Measurements from ENCODE around the gene SSH2.
"Not testable (repeated sequence)": the region's sequence is repeated elsewhere in the genome, so short reads cannot be mapped to it uniquely, and the experiment has no call there.

Gene SSH2, protein sequence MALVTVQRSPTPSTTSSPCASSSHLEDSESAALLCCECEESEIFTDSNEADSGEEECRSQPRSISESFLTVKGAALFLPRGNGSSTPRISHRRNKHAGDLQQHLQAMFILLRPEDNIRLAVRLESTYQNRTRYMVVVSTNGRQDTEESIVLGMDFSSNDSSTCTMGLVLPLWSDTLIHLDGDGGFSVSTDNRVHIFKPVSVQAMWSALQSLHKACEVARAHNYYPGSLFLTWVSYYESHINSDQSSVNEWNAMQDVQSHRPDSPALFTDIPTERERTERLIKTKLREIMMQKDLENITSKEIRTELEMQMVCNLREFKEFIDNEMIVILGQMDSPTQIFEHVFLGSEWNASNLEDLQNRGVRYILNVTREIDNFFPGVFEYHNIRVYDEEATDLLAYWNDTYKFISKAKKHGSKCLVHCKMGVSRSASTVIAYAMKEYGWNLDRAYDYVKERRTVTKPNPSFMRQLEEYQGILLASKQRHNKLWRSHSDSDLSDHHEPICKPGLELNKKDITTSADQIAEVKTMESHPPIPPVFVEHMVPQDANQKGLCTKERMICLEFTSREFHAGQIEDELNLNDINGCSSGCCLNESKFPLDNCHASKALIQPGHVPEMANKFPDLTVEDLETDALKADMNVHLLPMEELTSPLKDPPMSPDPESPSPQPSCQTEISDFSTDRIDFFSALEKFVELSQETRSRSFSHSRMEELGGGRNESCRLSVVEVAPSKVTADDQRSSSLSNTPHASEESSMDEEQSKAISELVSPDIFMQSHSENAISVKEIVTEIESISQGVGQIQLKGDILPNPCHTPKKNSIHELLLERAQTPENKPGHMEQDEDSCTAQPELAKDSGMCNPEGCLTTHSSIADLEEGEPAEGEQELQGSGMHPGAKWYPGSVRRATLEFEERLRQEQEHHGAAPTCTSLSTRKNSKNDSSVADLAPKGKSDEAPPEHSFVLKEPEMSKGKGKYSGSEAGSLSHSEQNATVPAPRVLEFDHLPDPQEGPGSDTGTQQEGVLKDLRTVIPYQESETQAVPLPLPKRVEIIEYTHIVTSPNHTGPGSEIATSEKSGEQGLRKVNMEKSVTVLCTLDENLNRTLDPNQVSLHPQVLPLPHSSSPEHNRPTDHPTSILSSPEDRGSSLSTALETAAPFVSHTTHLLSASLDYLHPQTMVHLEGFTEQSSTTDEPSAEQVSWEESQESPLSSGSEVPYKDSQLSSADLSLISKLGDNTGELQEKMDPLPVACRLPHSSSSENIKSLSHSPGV (N-terminal part only)

DNA sequence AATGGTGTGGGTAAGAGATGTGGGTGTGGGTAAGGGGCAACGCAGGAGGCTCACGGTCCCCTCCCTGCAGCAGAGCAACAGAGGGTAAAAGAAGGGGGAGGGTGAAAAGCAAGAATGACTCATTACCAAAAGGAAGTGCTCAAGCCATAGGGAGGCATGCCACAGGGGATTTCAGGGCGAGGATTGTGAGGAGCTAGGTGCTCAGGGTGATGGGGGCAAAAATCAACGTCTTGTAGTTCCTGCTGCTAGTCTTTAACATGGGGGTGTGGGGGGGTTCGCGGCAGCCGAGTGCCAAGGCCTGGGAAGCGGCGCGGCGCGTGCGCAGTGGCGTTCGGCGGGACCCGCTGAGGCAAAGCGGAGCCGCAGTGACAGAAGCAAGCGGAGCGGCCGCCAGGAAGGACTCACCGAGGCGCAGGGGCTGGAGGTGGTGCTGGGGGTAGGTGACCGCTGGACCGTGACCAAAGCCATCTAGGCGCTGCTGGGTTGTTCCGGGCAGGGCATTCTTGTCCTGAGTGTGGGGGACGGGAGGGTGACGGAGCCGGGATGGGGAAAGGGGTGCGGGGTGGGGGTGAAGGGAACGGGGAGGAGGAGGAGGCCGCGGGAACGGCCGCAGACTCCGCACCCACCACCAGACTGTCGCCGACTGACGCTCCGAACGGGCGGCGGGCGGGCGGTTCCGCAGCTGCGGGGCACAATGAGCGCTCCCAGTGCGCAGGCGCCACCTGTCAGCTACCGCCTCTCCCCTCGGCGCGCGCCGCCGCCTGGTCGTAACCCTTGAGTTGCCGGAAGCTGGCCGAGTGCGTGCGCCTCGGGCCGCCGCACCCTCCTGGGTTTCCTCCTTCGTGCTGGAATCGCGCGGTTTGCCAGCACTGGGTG is at the start of gene SSH2:
TSS of gene SSH2 (minus strand) at position 696 of the 876 bp plus-strand sequence. CDS start at position 468, 228 bp downstream.
- DNase-seq, result peak; percentile 89

DNA sequence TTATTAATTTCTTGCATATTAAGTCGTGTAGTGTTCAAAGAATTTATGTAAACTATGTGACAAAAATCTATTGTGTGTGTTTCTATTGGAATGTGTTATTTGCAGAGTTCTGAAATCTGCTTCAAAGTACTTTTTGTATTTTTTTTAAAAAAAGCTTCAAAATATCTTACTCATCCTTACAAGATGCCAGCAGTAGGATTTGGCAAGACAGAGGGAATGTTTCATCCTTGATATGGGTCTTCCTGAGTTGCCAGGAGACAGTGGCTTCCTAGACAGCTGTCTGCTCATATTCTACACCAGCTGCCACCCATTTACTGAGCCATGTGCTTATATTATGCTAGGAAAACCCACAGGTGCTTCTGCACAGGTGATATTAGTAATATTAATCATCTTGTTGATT is 47.8 kb upstream of the SSH2 start:
- no peak for DNase-seq

DNA sequence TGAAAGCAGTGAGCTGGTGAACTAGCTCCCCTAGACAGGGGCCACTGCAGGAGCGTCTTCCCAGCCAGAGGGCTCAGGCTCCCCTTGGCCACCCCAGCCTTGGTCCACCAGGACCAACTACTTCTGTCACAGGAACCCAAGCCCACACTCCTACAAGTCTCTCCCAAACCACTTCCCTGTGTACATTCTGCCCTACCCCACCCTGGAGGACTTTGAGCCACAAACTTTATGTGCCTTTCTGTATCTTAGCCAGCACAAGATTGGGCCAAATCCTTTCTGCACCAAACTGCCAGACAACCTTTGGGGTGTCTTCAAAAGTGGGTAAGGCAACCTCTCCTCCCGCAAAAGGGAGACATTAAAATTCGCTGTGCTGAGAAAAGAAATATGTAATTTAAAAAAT is 43.0 kb upstream of the SSH2 start:
- no peak for DNase-seq

DNA sequence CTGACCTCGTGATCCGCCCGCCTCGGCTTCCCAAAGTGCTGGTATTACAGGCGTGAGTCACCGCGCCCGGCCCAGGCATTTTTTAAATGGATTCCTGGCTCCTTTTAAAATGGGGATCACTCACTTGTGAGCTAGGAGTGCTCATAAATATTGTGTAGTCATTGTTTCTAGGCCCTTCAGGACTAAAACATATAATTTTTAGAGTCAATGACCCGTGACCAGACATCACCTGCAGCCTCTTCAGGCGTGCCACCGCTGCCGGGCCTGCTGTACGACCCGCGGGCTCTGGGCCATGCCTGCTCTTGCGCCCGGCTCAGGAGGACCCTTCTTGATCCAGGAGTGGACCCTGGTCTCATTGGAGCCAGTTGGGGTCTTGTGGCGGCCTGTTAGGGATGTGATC is 42.2 kb upstream of the SSH2 start:
- no peak for DNase-seq

DNA sequence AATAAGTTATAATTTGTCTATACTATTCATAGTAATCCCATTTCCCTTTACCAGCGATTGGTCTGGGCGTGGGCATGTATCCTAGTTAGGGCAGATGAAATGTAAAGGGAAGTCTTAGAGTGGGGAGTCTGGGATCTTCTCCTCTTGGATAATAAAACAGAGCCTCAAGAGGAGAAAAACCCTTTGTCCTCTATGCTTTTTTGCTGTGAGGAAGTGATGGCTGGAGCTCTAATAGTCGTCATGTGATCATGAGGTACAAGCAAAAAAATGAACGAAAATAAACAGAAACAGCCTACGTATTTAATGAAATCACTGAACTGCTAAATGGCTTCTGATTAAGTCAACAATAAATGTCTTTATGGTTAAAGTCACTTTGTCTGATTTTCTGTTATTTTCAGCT is 38.2 kb upstream of the SSH2 start:
- no peak for DNase-seq

DNA sequence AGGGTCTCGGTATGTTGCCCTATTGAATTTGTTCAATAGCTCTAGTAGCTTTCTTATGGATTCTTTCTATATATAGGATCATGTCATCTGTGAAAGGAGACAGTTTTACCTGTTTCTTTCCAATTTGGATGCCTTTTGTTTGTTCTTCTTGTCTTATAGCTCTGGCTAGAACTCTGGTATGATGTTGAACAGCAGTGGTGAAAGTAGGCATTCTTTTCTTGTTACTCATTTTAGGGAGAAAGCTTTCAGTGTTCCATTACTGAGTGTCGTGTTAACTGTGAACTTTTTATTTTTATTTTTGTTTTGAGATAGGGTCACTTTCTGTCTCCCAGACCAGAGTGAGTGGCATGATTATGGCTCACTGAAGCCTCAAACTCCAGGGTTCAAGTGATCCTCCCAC is 32.6 kb upstream of the SSH2 start:
- no peak for DNase-seq

DNA sequence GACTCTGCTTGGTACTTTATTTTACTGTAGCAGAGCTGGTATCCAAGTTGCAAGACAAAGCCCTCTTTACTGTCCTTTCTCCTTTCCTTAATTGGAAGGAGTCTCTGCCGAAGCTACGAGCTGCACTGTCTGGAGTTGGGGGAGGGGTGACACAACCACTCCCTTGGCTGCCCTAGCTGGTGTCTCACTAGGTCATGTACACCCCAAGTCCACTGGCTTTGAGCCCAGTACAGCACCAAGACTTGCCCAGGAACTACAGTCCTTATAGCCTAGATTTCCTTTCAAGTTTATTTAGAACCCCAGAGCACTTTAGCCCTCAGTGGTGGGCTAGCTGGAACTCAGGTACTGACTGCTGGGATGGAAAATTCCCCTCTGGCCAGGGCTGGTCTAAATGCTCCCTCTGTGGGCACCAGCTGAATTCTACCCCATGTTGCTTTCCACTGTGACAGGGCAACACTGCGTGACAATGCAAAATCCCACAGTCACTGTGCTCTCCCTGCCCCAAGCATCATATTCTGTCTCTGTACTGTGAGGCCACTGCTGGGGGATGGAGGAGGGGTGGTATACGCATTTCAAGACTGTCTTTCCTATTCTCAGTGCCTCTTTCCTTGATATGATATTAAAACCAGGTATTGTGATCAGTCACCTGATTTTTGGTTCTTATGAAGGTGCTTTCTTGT is 29.8 kb upstream of the SSH2 start:
- no peak for DNase-seq

DNA sequence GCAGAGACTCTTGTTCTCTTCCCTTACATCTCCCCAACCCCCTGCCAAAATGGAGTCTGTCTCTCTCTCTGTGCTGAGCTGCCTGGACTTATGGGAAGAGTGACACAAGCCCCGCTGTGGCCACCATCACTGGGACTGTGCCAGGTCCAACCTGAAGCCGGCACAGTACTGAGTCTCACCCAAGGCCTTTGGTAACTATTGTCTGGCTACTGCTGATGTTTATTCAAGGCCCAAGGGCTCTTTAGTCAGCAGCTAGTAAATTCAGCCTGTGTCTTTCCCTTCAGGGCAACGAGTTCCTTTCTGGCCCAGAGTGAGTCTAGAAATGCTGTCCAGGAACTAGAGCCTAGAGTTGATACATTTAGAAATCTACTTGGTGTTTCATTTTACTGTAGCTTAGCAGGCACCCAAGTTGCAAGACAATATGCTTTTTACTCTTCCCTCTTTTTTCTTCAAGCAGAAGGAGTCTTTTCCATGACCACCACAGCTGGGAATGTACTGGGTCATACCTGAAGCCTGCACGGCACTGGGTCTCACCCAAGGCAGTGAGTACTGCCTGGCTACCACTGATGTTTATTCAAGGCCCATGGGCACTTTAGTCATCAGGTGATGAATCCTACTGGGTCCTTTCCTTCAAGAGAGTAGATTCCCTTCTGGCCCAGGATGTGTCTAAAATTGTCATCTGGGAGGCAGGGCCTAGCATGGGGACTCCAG is 29.1 kb upstream of the SSH2 start:
- DNase-seq, result no peak

DNA sequence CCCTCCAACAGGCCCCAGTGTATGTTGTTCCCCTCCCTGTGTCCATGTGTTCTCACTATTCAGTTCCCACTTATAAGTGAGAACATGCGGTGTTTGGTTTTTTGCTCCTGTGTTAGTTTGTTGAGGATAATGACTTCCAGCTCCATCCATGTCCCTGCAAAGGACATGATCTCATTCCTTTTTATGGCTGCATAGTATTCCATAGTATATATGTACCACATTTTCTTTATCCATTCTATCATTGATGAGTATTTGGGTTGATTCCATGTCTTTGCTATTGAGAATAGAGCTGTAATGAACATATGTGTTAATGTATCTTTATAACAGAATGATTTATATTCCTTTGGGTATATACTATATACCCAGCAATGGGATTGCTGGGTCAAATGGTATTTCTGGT is 27.5 kb upstream of the SSH2 start:
- not testable (repeated sequence) for DNase-seq

DNA sequence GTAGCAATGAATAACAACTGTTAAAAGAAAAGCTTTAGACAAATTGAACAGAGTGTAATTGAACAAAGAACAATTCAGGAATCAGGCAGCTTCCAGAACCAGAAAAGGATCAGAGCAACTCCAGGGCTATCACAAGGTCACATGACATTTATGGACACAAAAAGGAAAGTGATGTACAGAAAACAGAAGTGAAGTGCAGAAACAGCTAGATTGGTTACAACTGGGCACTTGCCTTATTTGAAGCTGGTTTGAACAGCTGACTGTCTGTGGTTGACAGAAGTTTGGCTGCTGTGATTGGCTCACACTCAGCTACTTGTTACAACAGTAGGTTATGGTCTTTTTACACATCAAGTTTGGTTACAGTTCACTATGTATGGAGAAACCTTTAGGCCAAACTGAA is 26.2 kb upstream of the SSH2 start:
- no peak for DNase-seq

DNA sequence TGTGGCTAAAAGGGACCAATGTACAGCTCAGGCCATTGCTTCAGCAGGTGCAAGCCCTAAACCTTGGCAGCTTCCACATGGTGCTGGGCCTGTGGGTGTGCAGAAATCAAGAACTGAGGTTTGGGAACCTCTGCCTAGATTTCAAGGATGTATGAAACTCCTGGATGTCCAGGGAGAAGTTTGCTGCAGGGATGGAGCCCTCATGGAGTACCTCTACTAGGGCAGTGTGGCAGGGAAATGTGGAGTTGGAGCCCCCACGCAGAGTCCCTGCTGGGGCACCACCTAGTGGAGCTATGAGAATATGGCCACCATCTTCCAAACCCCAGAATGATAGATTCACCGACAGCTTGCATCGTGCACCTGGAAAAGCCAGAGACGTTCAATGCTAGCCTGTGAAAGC is 24.4 kb upstream of the SSH2 start:
- DNase-seq, result no peak

DNA sequence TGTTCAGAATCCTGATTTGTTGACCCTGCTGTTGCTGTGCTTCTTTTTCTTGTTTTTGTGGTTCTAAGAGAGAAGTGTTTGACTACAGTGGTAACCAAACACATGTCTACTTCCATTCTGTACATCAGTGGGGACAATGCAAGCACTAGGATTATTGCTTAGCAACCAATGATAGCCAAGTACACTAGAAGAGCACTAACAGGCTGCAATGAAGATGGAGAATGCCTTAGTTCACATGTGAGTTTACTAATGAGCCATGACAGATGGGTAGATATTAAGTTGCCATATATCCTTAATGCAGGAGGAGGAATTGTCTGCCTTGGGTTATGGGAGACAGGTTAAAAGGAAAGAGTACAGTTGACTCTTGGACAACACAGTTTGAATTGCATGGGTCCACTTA is 19.7 kb upstream of the SSH2 start:
- no peak for DNase-seq

DNA sequence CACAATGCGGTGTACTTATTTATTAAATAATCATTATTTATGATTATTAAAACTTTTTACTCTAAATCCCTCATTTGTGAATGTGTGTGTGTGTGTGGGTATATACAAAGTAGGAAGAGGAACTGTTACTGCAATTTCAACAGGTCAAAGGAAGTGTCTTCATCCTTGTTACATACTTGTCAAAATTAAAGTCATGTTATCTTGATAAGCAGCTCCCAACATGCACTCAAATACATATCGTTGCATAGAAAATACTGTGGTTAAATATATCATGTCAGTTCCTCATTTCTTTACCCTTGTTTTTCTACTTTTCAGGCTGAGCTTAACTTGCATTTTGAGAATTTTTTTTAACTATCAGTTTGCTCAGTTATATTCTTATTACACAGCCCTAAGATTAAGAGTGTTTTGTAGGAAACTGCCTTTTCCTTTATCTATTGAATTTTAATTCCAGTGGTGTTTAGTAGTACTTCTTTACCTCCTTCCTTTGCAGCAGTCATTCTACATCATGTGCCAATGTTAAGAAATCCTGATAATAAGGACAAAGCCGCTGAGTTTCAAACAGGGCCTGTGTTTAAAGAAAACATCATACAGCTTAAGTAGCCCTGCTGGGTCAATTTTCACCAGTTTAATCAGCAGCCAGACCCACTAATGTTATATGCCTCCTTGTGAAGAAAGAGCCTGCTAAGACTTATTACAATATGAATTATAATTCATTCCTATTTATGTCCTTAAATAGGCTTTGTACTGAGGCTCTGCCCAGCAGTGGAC is 18.6 kb upstream of the SSH2 start:
- DNase-seq, result no peak

DNA sequence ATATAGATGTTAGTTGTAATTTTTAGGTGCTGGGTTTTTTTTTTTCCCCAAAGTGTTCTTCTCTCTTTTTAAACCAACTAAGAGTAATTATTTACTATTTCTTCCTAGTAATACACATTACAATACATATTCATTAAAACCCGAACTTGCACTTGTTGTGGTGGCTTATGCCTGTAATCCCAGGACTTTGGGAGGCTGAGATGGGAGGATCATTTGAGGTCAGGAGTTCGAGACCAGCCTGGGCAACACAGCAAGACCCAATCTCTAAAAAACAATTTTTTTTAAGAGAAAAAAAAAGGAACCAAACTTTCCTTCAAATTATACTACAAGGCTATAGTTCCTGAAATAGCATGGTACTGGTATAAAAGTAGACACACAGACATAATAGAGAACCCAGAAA is 15.3 kb upstream of the SSH2 start:
- no peak for DNase-seq

DNA sequence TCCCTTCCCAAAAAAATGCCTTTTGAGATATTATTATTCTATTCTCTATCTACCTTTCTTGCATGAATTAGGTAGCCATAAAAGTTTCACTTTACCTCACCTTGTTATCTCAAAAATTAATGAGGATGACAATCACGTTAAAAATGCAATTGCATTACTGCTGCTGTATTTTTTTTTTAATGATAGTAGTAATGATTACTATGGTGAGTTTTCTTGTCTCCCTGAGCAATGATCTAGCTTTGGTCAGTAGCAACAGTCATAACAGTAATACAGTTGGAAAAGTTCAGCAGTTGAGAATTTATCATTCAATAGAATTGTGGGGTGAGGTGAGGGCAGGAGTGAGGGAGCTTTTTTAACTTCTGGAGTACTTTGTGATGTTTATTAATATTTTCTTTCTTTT is 11.3 kb upstream of the SSH2 start, which contains the start of gene EFCAB5:
TSS of gene EFCAB5 (plus strand) at position 301 of the 400 bp plus-strand sequence. CDS start 163 bp downstream, outside the sequence.
- DNase-seq, result no peak

DNA sequence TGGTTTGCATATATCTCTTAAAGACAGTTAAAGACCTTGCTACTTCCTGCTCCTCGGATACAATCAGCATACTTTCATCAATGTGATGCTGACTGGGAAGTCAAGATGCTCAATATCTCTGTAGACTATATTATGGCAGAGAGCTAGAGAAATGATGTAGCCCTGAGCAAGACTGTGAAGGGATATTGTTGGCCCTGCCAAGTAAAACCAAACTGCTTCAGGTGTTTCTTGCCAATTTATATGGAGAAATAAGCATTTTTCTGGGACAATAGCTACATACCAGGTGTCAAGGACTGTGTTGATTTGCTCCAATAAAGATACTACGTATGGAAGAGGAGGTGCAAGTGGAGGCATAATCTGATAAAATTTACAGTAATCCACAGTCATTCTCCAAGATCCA is 6.7 kb upstream of the SSH2 start:
- DNase-seq, result no peak

DNA sequence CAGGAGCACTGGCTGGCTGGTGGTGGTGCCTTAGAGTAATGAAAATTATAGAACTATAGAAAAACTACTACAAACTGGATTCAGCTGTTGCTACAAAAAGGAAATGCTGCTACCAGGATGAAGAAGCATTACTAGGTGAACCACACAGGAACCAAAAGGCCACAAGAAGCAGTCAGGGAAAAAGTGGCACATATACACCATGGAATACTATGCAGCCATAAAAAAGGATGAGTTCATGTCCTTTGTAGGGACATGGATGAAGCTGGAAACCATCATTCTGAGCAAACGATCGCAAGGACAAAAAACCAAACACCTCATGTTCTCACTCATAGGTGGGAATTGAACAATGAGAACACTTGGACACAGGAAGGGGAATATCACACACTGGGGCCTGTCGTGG is 5.9 kb upstream of the SSH2 start:
- DNase-seq, result not testable (repeated sequence)

DNA sequence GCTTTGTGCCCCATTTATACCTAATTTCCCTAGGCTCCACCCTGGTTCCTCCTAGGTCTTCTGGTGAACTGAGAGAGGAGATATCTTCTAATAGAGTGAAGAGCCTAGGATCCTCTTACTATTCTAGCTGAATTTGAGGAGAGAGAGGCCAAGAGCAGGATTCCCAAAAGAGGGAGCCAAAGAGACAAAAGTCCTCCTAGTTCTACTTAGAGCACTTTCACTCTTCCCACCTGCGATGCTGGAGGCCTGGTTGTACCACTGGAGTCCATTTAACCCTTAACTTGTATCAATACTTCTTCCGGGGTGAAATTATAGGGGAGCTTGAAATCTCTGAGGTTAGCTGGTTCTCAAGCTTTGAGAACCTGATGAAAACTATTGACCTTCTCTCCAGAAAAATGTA is 3.4 kb upstream of the SSH2 start:
- no peak for DNase-seq

DNA sequence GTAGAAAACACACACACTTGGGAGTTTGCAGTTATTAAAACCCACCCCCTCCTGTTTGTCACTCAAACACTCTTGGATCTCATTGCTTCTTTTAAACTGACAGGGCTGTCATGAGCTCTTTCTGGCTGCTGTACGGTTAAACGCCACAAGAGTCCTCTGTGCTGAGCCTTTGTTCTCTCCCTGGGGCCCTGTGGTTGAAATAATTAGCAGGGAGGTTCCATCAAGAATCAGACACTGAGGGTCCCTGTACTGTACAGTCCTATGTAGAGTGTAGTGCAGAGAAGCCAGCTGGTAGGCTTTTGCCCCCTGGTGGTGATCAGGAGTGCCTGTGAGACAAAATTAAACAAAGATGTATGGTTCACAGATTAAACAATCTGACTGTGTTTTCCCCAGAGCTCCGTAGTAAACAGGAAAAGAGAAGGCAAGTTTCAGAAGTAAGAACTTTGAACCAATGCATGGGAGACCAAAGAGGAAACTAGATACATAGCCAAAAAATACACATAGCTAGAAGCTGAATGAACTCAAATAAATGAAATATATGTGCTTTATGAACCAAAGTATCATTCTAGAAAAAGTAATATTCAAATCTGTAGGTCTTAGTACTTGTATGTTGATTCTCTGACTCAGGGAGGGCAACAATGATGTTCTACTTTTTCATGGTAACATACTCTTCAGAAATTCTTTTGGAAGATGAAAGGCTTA is 1.4 kb upstream of the SSH2 start:
- peak; percentile 59 for DNase-seq

All from activated T-cell treated with anti-CD3 and anti-CD28 coated beads, Interleukin-2, amount 50 U/mL, for 1 hour (primary cell).